GM10248 (cell line): ENCODE data around the gene GRK3.

Experiments used
- CTCF ChIA-PET: fragments of 300-600 bp; sonication (Branson Sonifier 250); formaldehyde crosslinking; extraction: SDS; loops from one replicate; lab custom pipeline; 2021; ENCODE audit warnings: antibody characterized with exemption; lab: Yijun Ruan, JAX
- POLR2A ChIA-PET: fragments of 350-650 bp; sonication (Branson Sonifier 250); formaldehyde crosslinking; extraction: SDS; loops from one replicate; lab custom pipeline; 2020; ENCODE audit warnings: antibody characterized with exemption; lab: Yijun Ruan, JAX
- DNase-seq: peaks from one replicate; pipeline ENCODE4 v3.0.0; 2012; ENCODE audit errors: extremely low spot score
- CTCF ChIP-seq: IDR thresholded peaks from 2 replicates; pipeline ENCODE4 v1.5.1; 2012; ENCODE audit warnings: mild to moderate bottlenecking, low read depth; ENCODE audit errors: extremely low read depth, missing control alignments, control extremely low read depth

GRK3 gene

GRCh38 chr22:25627271-25627852 is 62.9 kb downstream of the GRK3 start:
- TF ChIP-seq CTCF = no peak
- CTCF ChIA-PET = no interaction called here
- POLR2A ChIA-PET = no interaction called here
- no peak for DNase-seq

GRCh38 chr22:25628494-25628893 is 64.0 kb downstream of the GRK3 start:
- ChIA-PET POLR2A (no interaction called here), CTCF (no interaction called here)
- no peak for DNase-seq
- no peak for TF ChIP-seq CTCF

- TF ChIP-seq CTCF = no peak
- CTCF ChIA-PET = no interaction called here
- DNase-seq = no peak
- POLR2A ChIA-PET = no interaction called here
These were observed 65.1 kb downstream of the GRK3 start for GRCh38 chr22:25629613-25630012.

- no peak for TF ChIP-seq CTCF
- ChIA-PET CTCF (no interaction called here), POLR2A (no interaction called here)
- no peak for DNase-seq
These were observed 66.0 kb downstream of the GRK3 start for GRCh38 chr22:25630447-25630846.

GRCh38 chr22:25636323-25636722 is 71.8 kb downstream of the GRK3 start:
- no peak for TF ChIP-seq CTCF
- no peak for DNase-seq
- CTCF ChIA-PET = interaction anchor here (1.4 to 2.1 kb wide), 3 partner anchors 9 to 34 kb away, joined by 3 to 8 read pairs (median 5); no protein-coding TSS in a partner anchor
- POLR2A ChIA-PET = no interaction called here

- ChIA-PET CTCF (interaction anchor here (1.4 to 2.1 kb wide), 3 partner anchors 8 to 35 kb away, joined by 3 to 8 read pairs (median 5); no protein-coding TSS in a partner anchor), POLR2A (interaction anchor here (0.6 kb wide), 1 partner anchor 40 kb away, joined by 3 read pairs; no protein-coding TSS in a partner anchor)
- DNase-seq = no peak
- TF ChIP-seq CTCF = no peak
These were observed 72.6 kb downstream of the GRK3 start for GRCh38 chr22:25637032-25637431.
